ENCODE results near the gene ATG10. TPM values are rescaled to one million over a fixed set of nuclear protein-coding genes. Genes with fewer than 3 reads are reported as not detected.
"Not testable (repeated sequence)": the region's sequence is repeated elsewhere in the genome, so short reads cannot be mapped to it uniquely, and the experiment has no call there.

ATG10 gene
- polyA plus RNA-seq, 1 of the 3 experiments (the other 2 are of a cell fraction): 3.2 TPM

- no peak for DNase-seq
- H3K9me3 ChIP-seq: no peaks in the 10 kb centered on the region
- no peaks in the 10 kb centered on the region for H3K4me1 ChIP-seq (ENCODE audit: control insufficient read depth in 1 of 2, insufficient read depth in 2 of 2, low read depth in 1 of 2, low read length in 1 of 2)
- no peaks in the 10 kb centered on the region for H3K9me2 ChIP-seq
- H3K9ac ChIP-seq: no peak overlapping the region
- WGBS (ENCODE audit: low lambda C conversion rate): 60% methylated on average over 1 of the region's 1 CpG
- H3K4me3 ChIP-seq (ENCODE audit: low read depth in 2 of 2, low read length in 1 of 2): no peak overlapping the region
- no peak overlapping the region for H3K27ac ChIP-seq (ENCODE audit: low read depth in 2 of 2, low read length in 1 of 2)
- no peak overlapping the region for H2AFZ ChIP-seq (ENCODE audit: low read depth)
- no peaks in the 10 kb centered on the region for H3F3A ChIP-seq (replicated peaks; ENCODE audit: insufficient read depth)
- ChIA-PET POLR2A (no interaction called here), CTCF (interaction anchor here (1.0 kb wide), 1 partner anchor 9 kb away, joined by 3 read pairs; no protein-coding TSS in a partner anchor)
- H3K4me2 ChIP-seq: no peak overlapping the region
- H3K79me2 ChIP-seq (ENCODE audit: insufficient read depth): no peaks in the 10 kb centered on the region
- no peaks in the 10 kb centered on the region for H4K20me1 ChIP-seq (ENCODE audit: insufficient read depth)
- TF ChIP-seq IRF3 (IDR thresholded peaks at IDR 0.05; ENCODE audit: low read depth, low read length): no peak
- no peak for TF ChIP-seq RAD21 (IDR thresholded peaks at IDR 0.05; ENCODE audit: low read length)
- no peak for TF ChIP-seq JUND (IDR thresholded peaks at IDR 0.05)
- no peak for TF ChIP-seq ELF1 (IDR thresholded peaks at IDR 0.05)
- TF ChIP-seq SIN3A (IDR thresholded peaks at IDR 0.05; ENCODE audit: borderline replicate concordance, low read depth, low read length): no peak
- TF ChIP-seq NRF1 (IDR thresholded peaks at IDR 0.05; ENCODE audit: low read depth, low read length): no peak
- no peak for TF ChIP-seq MXI1 (IDR thresholded peaks at IDR 0.05; ENCODE audit: low read depth, low read length)
- H3K27me3 ChIP-seq (ENCODE audit: insufficient read depth): no peaks in the 10 kb centered on the region
- H3K36me3 ChIP-seq (replicated peaks in 1 of 2; ENCODE audit: control insufficient read depth in 1 of 2, insufficient read depth in 2 of 2, low read length in 1 of 2): no peaks in the 10 kb centered on the region
These were observed 20.8 kb upstream of the ATG10 start for GRCh38 chr5:81950996-81951395.

- DNase-seq; H3K4me1 ChIP-seq (ENCODE audit: control insufficient read depth in 1 of 2, insufficient read depth in 2 of 2, low read depth in 1 of 2, low read length in 1 of 2); H3K9ac ChIP-seq; H2AFZ ChIP-seq (ENCODE audit: low read depth); H3K27me3 ChIP-seq (ENCODE audit: insufficient read depth); H3K27ac ChIP-seq (ENCODE audit: low read depth in 2 of 2, low read length in 1 of 2); H3K9me2 ChIP-seq; H3K4me3 ChIP-seq (ENCODE audit: low read depth in 2 of 2, low read length in 1 of 2); CTCF ChIA-PET; H3K36me3 ChIP-seq (replicated peaks in 1 of 2; ENCODE audit: control insufficient read depth in 1 of 2, insufficient read depth in 2 of 2, low read length in 1 of 2); H4K20me1 ChIP-seq (ENCODE audit: insufficient read depth); H3K9me3 ChIP-seq; POLR2A ChIA-PET; H3K79me2 ChIP-seq (ENCODE audit: insufficient read depth); H3K4me2 ChIP-seq; H3F3A ChIP-seq (replicated peaks; ENCODE audit: insufficient read depth): not testable (repeated sequence)
- 87% methylated on average over 8 of the region's 8 CpGs for WGBS (ENCODE audit: low lambda C conversion rate)
These were observed 17.0 kb upstream of the ATG10 start for GRCh38 chr5:81954796-81955195.

- H3K36me3 ChIP-seq (replicated peaks in 1 of 2; ENCODE audit: control insufficient read depth in 1 of 2, insufficient read depth in 2 of 2, low read length in 1 of 2); H3K9me3 ChIP-seq; H3K4me2 ChIP-seq; CTCF ChIA-PET; H3K9me2 ChIP-seq; H3K4me3 ChIP-seq (ENCODE audit: low read depth in 2 of 2, low read length in 1 of 2); H4K20me1 ChIP-seq (ENCODE audit: insufficient read depth); POLR2A ChIA-PET; H3F3A ChIP-seq (replicated peaks; ENCODE audit: insufficient read depth); H3K79me2 ChIP-seq (ENCODE audit: insufficient read depth); H3K4me1 ChIP-seq (ENCODE audit: control insufficient read depth in 1 of 2, insufficient read depth in 2 of 2, low read depth in 1 of 2, low read length in 1 of 2); H3K9ac ChIP-seq; H3K27ac ChIP-seq (ENCODE audit: low read depth in 2 of 2, low read length in 1 of 2); DNase-seq; H3K27me3 ChIP-seq (ENCODE audit: insufficient read depth); H2AFZ ChIP-seq (ENCODE audit: low read depth): not testable (repeated sequence)
- WGBS (ENCODE audit: low lambda C conversion rate): 74% methylated on average over 2 of the region's 2 CpGs
These were observed 13.7 kb upstream of the ATG10 start for GRCh38 chr5:81958129-81958528.
